ENCODE measurements around the gene CYP27A1.

DNA sequence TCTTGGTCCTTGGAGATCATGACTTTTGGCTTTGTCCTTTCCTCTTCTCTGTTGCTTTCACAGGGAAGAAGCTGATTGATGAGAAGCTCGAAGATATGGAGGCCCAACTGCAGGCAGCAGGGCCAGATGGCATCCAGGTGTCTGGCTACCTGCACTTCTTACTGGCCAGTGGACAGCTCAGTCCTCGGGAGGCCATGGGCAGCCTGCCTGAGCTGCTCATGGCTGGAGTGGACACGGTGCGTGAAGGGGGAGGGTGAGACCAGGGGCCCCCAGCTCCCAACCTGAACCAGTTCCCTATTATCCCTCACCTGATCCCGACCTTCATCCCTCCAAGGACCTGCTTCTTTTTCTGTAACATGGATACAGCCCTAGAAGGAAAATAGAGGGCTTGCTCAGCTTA, 30.9 kb downstream of the CYP27A1 start:
- TF ChIP-seq CTCF (IDR thresholded peaks at IDR 0.05 in 8 of 11, conservative IDR thresholded peaks at IDR 0.05 in 3 of 11) (no peak), POLR2A (IDR thresholded peaks at IDR 0.05) (no peak)
